Measurements from ENCODE around the gene LOXL1. TPM values are rescaled to one million over a fixed set of nuclear protein-coding genes. Genes with fewer than 3 reads are reported as not detected.

LOXL1 gene
- total RNA-seq, 2 donors from 2014 or later = 2.3 to 6.9 TPM

DNA sequence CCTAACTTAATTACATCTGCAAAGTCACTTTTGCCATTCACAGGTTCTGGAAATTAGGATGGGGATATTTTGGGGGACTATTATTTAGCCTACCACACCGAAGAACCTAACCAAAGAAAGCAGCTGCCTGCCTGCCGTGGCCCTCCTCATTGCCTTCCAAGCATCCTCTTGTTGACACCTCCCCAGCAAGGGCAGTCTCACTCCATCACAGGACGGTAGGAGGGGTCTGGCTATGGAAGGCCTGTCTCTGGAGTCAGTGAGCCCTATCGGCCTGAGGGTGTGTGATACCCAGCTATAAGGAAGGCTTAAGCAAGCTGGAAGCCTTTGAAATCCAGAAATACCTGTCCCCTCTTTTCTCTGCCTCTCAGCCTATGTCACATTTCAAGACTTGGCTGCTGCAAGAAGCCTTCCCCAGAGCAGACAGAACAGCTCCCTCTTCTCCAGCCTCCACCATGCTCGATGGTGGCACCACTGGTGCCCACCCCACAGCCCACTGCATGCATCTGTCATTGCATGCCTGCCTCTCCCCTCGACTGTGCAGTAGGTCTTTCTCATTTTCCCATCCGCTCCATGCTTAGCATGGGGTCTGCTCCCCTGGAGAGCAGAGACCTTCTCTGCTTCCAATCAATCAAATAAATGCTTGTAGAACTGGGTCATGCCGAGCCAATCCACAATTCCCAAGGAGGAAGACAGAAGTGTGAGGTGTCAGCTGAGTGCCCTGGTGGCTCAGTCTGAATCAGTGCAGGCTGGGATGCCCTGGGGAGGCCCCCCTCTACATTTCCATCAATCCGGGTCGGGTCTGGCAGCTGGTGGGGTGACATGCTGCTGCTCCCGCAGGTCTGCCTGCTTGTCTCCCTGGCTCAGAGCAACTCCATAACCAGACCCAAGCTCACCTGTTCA, 23.9 kb upstream of the LOXL1 start:
- no peak for DNase-seq
- no peaks in the 10 kb centered on the region for H3K36me3 ChIP-seq
- H3K27me3 ChIP-seq = no peaks in the 10 kb centered on the region
- no peaks in the 10 kb centered on the region for H3K4me1 ChIP-seq
- no peaks in the 10 kb centered on the region for H3K9me3 ChIP-seq
- H3K27ac ChIP-seq = no peak overlapping the region
- no peak overlapping the region for H3K4me3 ChIP-seq
- intact Hi-C loops (cut with DNase I) = no loop called here
- no peak for TF ChIP-seq CTCF (IDR thresholded peaks at IDR 0.05)
- no peak overlapping the region for H3K9ac ChIP-seq (ENCODE audit: low read depth in 2 of 2, low read length in 2 of 2)

DNA sequence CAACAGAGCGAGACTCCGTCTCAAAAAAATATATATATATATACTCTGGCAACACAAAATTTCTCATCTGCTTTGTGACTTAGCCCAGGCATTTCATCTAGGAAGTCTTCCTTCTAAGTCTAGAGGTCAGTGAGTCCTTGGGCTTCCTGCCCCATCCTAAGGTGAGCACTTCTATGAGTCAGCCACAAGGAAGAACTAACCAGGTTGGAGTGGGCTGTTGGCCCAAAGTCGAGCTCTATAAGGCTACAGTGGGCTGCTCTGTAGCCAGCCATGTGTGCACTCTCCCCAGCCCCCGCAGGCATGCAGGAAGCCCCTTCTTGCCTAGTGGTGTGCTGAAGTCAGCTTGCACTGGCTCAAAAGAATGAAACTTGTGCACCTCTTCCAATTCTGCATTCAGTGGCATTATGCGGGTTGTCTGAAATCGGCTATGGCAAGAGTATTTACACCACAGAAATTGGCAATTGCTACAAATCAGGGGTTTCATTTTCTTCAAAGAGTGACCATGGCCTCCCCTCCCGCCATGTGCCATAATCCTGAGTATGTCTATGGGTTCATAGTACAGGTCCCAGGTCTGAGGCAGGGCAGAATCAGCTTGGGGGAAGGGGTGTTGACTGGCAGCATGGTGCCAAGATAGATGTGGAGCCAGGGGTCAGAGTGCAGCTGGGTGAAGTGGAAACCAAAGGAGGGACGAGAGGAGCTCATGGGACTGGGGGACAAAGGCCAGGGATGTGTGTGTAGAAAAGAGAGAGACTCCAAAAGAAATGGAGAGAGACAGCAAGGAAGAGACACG, 22.0 kb upstream of the LOXL1 start:
- no peaks in the 10 kb centered on the region for H3K36me3 ChIP-seq
- no peak overlapping the region for H3K4me3 ChIP-seq
- no peak overlapping the region for H3K9ac ChIP-seq (ENCODE audit: low read depth in 2 of 2, low read length in 2 of 2)
- no peak for DNase-seq
- no peaks in the 10 kb centered on the region for H3K4me1 ChIP-seq
- no peak overlapping the region for H3K27ac ChIP-seq
- TF ChIP-seq CTCF (IDR thresholded peaks at IDR 0.05) = no peak
- intact Hi-C loops (cut with DNase I) = no loop called here
- H3K27me3 ChIP-seq = no peaks in the 10 kb centered on the region
- H3K9me3 ChIP-seq = no peaks in the 10 kb centered on the region

DNA sequence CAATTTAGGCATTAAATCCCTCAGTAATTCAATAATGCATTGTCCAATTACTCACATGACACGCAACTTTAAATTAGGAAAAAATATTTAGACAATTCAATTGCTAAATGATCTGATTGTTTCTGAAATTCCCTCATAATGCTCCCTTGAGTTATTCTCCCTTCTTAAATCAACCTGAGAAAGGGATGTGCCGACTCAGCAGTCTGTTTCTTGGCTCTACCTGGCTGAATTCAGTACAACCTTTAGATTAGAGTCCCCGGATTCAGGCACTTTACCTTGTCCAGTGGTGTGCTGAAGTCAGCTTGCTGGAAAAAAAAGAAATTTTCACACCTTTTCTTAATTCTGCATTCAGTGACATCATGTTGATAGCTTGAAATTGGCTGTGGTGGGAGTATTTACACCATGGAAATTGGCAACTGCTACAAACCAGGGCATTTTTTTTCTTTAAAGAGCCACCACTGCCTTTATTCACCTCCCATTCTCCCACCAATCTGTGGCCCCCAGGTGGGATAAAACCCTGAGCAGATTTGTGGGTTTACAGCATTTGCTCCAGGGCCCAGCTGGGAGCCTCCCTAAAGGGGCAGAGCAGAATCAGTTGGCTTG, 20.9 kb upstream of the LOXL1 start:
- no peak overlapping the region for H3K27ac ChIP-seq
- no peaks in the 10 kb centered on the region for H3K4me1 ChIP-seq
- no peaks in the 10 kb centered on the region for H3K9me3 ChIP-seq
- no peak overlapping the region for H3K9ac ChIP-seq (ENCODE audit: low read depth in 2 of 2, low read length in 2 of 2)
- DNase-seq = no peak
- H3K27me3 ChIP-seq = no peaks in the 10 kb centered on the region
- H3K36me3 ChIP-seq = no peaks in the 10 kb centered on the region
- intact Hi-C loops (cut with DNase I) = loop anchor here (5.0 kb wide), 1 partner anchor 33 kb away; the partner anchor contains the start of gene TBC1D21
- TF ChIP-seq CTCF (IDR thresholded peaks at IDR 0.05) = no peak
- H3K4me3 ChIP-seq = no peak overlapping the region

DNA sequence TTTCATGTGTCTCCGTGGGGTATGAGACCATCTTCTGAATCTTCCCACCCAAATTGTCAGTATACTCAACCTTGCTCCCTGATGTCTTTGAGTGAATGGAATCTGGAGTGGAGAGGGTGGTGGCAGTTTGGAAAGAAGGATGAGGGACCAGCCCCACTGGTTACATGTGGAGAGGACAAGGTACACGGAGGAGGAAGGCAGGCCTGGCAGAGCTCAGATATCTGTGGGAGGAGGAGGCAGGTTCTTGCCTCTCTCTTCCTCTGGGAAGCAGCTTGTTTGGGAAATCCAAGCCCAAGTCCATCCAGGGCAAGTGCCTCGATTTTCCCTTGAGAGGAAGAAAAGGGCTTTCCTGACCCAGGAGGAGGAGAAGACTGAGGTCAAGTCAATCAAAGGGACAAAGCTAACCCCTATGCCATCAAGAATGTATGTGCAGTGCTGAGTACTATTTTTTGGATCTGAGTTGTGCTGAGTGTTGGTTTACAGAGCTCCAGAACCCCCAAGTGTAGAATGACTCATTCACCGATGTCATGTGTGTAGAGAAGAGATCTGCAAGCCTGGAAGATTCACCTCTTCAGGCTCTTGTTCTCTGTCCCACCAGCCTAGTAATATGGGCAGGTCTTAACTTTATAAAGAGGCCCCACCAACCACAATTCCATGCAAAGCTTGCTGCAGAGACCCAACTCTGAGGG, 19.8 kb upstream of the LOXL1 start:
- DNase-seq = no peak
- Histone ChIP-seq H3K27ac (no peak overlapping the region), H3K36me3 (no peaks in the 10 kb centered on the region), H3K9me3 (no peaks in the 10 kb centered on the region), H3K4me1 (no peaks in the 10 kb centered on the region), H3K4me3 (no peak overlapping the region), H3K27me3 (no peaks in the 10 kb centered on the region), H3K9ac (ENCODE audit: low read depth in 2 of 2, low read length in 2 of 2) (no peak overlapping the region)
- intact Hi-C loops (cut with DNase I) = loop anchor here (5.0 kb wide), 1 partner anchor 34 kb away; the partner anchor contains the start of gene TBC1D21
- TF ChIP-seq CTCF (IDR thresholded peaks at IDR 0.05) = no peak

DNA sequence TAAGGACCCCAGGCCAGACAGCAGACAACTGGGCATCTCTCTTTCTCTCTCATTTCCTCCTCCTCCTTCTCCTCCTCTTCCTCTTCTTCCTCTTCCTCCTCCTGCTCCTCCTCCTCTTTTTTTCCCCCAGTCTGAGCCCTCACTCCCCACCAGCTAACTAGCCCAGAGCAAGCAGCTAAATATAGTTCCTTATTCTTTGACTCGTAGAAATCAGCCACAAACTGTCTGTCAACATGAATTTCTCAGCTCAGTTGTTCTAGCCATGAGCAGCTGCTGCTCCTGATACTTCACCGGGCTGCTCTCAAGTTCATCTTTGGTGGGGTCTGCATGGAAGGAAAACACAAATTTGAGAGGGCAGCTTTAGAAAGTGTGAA, 19.2 kb upstream of the LOXL1 start:
- no peaks in the 10 kb centered on the region for H3K27me3 ChIP-seq
- intact Hi-C loops (cut with DNase I) = loop anchor here (5.0 kb wide), 1 partner anchor 35 kb away; the partner anchor contains the start of gene TBC1D21
- no peak for TF ChIP-seq CTCF (IDR thresholded peaks at IDR 0.05)
- H3K4me1 ChIP-seq = no peaks in the 10 kb centered on the region
- H3K9me3 ChIP-seq = no peaks in the 10 kb centered on the region
- DNase-seq = no peak
- no peaks in the 10 kb centered on the region for H3K36me3 ChIP-seq
- H3K4me3 ChIP-seq = no peak overlapping the region
- no peak overlapping the region for H3K9ac ChIP-seq (ENCODE audit: low read depth in 2 of 2, low read length in 2 of 2)
- no peak overlapping the region for H3K27ac ChIP-seq

Measured in colonic mucosa (tissue), 4 donors.